AG04449 (cell line): ENCODE data around the gene SLC46A2.

Experiments used
- CTCF ChIA-PET: fragments of 350-600 bp; formaldehyde crosslinking; extraction: SDS; loops from one replicate; lab custom pipeline; 2021; ENCODE audit warnings: antibody characterized with exemption; lab: Yijun Ruan, JAX
- POLR2A ChIA-PET: fragments of 400-600, 350-600 bp; formaldehyde crosslinking; extraction: SDS; loops from one replicate; lab custom pipeline; 2020; ENCODE audit warnings: antibody characterized with exemption, inconsistent platforms; lab: Yijun Ruan, JAX
- DNase-seq: peaks from one replicate; pipeline ENCODE4 v3.0.0-alpha.2; 2010; ENCODE audit warnings: low read depth, low spot score
- H3K4me3 ChIP-seq: 2 replicates; pipeline ENCODE4 v1.5.1; 2011; ENCODE audit warnings: low read depth, mild to moderate bottlenecking, control low read depth, low read length
- CTCF ChIP-seq: IDR thresholded peaks from one replicate; pipeline ENCODE4 v1.5.1; 2011; ENCODE audit warnings: mild to moderate bottlenecking, moderate library complexity, low read length, control low read depth, inconsistent platforms; ENCODE audit not compliant: insufficient read depth; ENCODE audit errors: missing control alignments

Gene SLC46A2

GRCh38 chr9:112872019-112872418 is 18.7 kb downstream of the SLC46A2 start:
- no peak for TF ChIP-seq CTCF
- DNase-seq: no peak
- ChIA-PET CTCF (interaction anchor here (1.4 to 2.3 kb wide), 2 partner anchors 26 to 31 kb away, joined by 3 to 9 read pairs; no protein-coding TSS in a partner anchor), POLR2A (no interaction called here)
- H3K4me3 ChIP-seq: no peak overlapping the region

- CTCF ChIA-PET: interaction anchor here (3.2 kb wide), 1 partner anchor 32 kb away, joined by 13 read pairs; no protein-coding TSS in a partner anchor
- TF ChIP-seq CTCF: no peak
- POLR2A ChIA-PET: no interaction called here
- no peak overlapping the region for H3K4me3 ChIP-seq
- DNase-seq: no peak
Observed at GRCh38 chr9:112870556-112870955, 20.1 kb downstream of the SLC46A2 start.

GRCh38 chr9:112869917-112870316 is 20.8 kb downstream of the SLC46A2 start:
- TF ChIP-seq CTCF: no peak
- POLR2A ChIA-PET: no interaction called here
- no peak for DNase-seq
- CTCF ChIA-PET: interaction anchor here (3.2 kb wide), 1 partner anchor 33 kb away, joined by 13 read pairs; no protein-coding TSS in a partner anchor
- H3K4me3 ChIP-seq: no peak overlapping the region

GRCh38 chr9:112869041-112869529 is 21.6 kb downstream of the SLC46A2 start:
- ChIA-PET POLR2A (no interaction called here), CTCF (interaction anchor here (3.2 kb wide), 1 partner anchor 33 kb away, joined by 13 read pairs; no protein-coding TSS in a partner anchor)
- no peak for DNase-seq
- H3K4me3 ChIP-seq: no peak overlapping the region
- no peak for TF ChIP-seq CTCF

- no peak for TF ChIP-seq CTCF
- ChIA-PET CTCF (interaction anchor here (3.2 kb wide), 1 partner anchor 34 kb away, joined by 13 read pairs; no protein-coding TSS in a partner anchor), POLR2A (no interaction called here)
- H3K4me3 ChIP-seq: no peak overlapping the region
- no peak for DNase-seq
Observed at GRCh38 chr9:112868461-112868860, 22.2 kb downstream of the SLC46A2 start.

GRCh38 chr9:112867275-112867991 is 23.2 kb downstream of the SLC46A2 start:
- DNase-seq: no peak
- POLR2A ChIA-PET: interaction anchor here (0.7 kb wide), 1 partner anchor 9 kb away, joined by 3 read pairs; no protein-coding TSS in a partner anchor
- TF ChIP-seq CTCF: no peak
- CTCF ChIA-PET: no interaction called here
- H3K4me3 ChIP-seq: no peak overlapping the region
